ENCODE results near the gene TBC1D7.

GRCh38 chr6:13273931-13274706, 54.2 kb downstream of the TBC1D7 start:
- TF ChIP-seq, protein P1, sequence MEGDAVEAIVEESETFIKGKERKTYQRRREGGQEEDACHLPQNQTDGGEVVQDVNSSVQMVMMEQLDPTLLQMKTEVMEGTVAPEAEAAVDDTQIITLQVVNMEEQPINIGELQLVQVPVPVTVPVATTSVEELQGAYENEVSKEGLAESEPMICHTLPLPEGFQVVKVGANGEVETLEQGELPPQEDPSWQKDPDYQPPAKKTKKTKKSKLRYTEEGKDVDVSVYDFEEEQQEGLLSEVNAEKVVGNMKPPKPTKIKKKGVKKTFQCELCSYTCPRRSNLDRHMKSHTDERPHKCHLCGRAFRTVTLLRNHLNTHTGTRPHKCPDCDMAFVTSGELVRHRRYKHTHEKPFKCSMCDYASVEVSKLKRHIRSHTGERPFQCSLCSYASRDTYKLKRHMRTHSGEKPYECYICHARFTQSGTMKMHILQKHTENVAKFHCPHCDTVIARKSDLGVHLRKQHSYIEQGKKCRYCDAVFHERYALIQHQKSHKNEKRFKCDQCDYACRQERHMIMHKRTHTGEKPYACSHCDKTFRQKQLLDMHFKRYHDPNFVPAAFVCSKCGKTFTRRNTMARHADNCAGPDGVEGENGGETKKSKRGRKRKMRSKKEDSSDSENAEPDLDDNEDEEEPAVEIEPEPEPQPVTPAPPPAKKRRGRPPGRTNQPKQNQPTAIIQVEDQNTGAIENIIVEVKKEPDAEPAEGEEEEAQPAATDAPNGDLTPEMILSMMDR (conservative IDR thresholded peaks at IDR 0.05; ENCODE audit: low read depth, low read length): no peak
- TF ChIP-seq EZH2 (IDR thresholded peaks at IDR 0.05; ENCODE audit: low read length, unreplicated experiment): no peak
- no peak for TF ChIP-seq EZH2phosphoT487 (IDR thresholded peaks at IDR 0.05; ENCODE audit: borderline replicate concordance, low read length)

Measured in PC-3 (cell line).